H1 (cell line): ENCODE data around the gene CCDC116. TPM values are rescaled to one million over a fixed set of nuclear protein-coding genes. Genes with fewer than 3 reads are reported as not detected.

Experiments used
- ATF2 ChIP-seq: IDR thresholded peaks from 2 replicates; pipeline ENCODE4 v1.6.1; 2012; ENCODE audit warnings: low read length, inconsistent platforms
- BACH1 ChIP-seq: IDR thresholded peaks from 2 replicates; pipeline ENCODE4 v1.6.1; 2012; ENCODE audit warnings: low read length, improper control_type of control experiment
- CTBP2 ChIP-seq: IDR thresholded peaks from 2 replicates; pipeline ENCODE4 v1.7.0; 2011; ENCODE audit warnings: borderline replicate concordance, mild to moderate bottlenecking, moderate library complexity, mixed read lengths, low read length; ENCODE audit not compliant: insufficient read depth, insufficient read length
- CTCF ChIP-seq, 3 experiments: IDR thresholded peaks; 1 replicate in 2 of 3; 2 replicates in 1 of 3; pipeline versions ENCODE4 v1.5.1 to v1.6.1; 2011; ENCODE audit warnings: low read length in 3 of 3, mild to moderate bottlenecking in 3 of 3, inconsistent platforms in 2 of 3, low read depth in 1 of 3, moderate library complexity in 1 of 3; ENCODE audit not compliant: insufficient read depth in 1 of 3; ENCODE audit errors: control extremely low read depth in 1 of 3
- EGR1 ChIP-seq: IDR thresholded peaks from 2 replicates; pipeline ENCODE4 v1.6.1; 2011; ENCODE audit warnings: low read depth, low read length, borderline replicate concordance
- GTF2F1 ChIP-seq: IDR thresholded peaks from 2 replicates; pipeline ENCODE4 v1.6.1; 2012; ENCODE audit warnings: low read depth, low read length, improper control_type of control experiment, borderline replicate concordance
- POLR2AphosphoS5 ChIP-seq: IDR thresholded peaks from 2 replicates; pipeline ENCODE4 v1.6.1; 2011; ENCODE audit warnings: low read depth, low read length
- TAF1 ChIP-seq: IDR thresholded peaks from 2 replicates; pipeline ENCODE4 v1.6.1; 2011; ENCODE audit warnings: mild to moderate bottlenecking, low read depth, low read length
- polyA plus RNA-seq, 7 experiments: library from polyadenylated mRNA; depleted of rRNA in 3 of 7; stranded (reverse) in 5 of 7; unstranded in 2 of 7; fragments of >200 nt in 5 of 7; fragments of 200-250 nt in 2 of 7; gene quantifications; 1 replicate in 5 of 7; 2 replicates in 1 of 7; 4 replicates in 1 of 7; pipeline versions ENCODE4 v1.2.1 to v1.2.3, GENCODE V29; 2011 to 2013; ENCODE audit warnings: missing spikeins in 2 of 7, mixed read lengths in 2 of 7
- total RNA-seq: library from RNA; stranded (reverse); fragmentation: NEBNext Ultra II Directional; extraction: Animal tissue kit (Norgen Biotek cat#: 25700); gene quantifications from 2 replicates; pipeline ENCODE4 v1.2.1, GENCODE V29; 2021

CCDC116 gene
- total and polyA plus RNA-seq, 2 of the 8 experiments (the other 6 are each of a cell fraction or from before 2014, with no cell fraction given) = 0.08 TPM; not detected in 1

GRCh38 chr22:21650823-21651520, 18.4 kb downstream of the CCDC116 start (continued):
- TF ChIP-seq ATF2 = no peak
- TF ChIP-seq GTF2F1 = no peak
- no peak for TF ChIP-seq TAF1
- no peak for TF ChIP-seq POLR2AphosphoS5
- no peak for TF ChIP-seq CTBP2
- no peak for TF ChIP-seq EGR1
- no peak for TF ChIP-seq CTCF (IDR thresholded peaks at IDR 0.05; ENCODE audit: control extremely low read depth in 1 of 3, insufficient read depth in 1 of 3, low read depth in 1 of 3, low read length in 3 of 3)
- no peak for TF ChIP-seq BACH1
